GM23338 (cell line): ENCODE measurements around the gene SEMA6D. TPM values are rescaled to one million over a fixed set of nuclear protein-coding genes. Genes with fewer than 3 reads are reported as not detected.
A peak's percentile ranks its signal among the peaks of the same experiment; 100 is the strongest.

ENCODE experiments used
- ATAC-seq: fragments of 200-7000 bp; cut with Tn5 transposase; 3 replicates; pipeline ENCODE4 v1.9.1; 2020
- DNase-seq: peaks from one replicate; pipeline ENCODE4 v3.0.0-alpha.2; 2015; ENCODE audit warnings: low spot score
- H2AFZ ChIP-seq: fragments of 200-600 bp; sonication (generic); 2 replicates; pipeline ENCODE4 v1.8.0; 2016; ENCODE audit warnings: antibody characterized with exemption, mild to moderate bottlenecking, moderate library complexity
- H3F3A ChIP-seq: fragments of 200-600 bp; sonication (generic); replicated peaks from 2 replicates; pipeline ENCODE4 v1.8.0; 2017; ENCODE audit warnings: antibody characterized with exemption, mixed run types, low read depth
- H3K27ac ChIP-seq: fragments of 200-600 bp; sonication (generic); 2 replicates; pipeline ENCODE4 v1.6.1; 2016; ENCODE audit warnings: low read depth
- H3K27me3 ChIP-seq: fragments of 200-600 bp; sonication (generic); 2 replicates; pipeline ENCODE4 v1.8.0; 2016; ENCODE audit warnings: mild to moderate bottlenecking, mixed run types, moderate library complexity; ENCODE audit not compliant: insufficient read depth
- H3K36me3 ChIP-seq: fragments of 200-600 bp; sonication (generic); 2 replicates; pipeline ENCODE4 v1.8.0; 2016; ENCODE audit warnings: mild to moderate bottlenecking; ENCODE audit not compliant: insufficient read depth
- H3K4me1 ChIP-seq: fragments of 200-600 bp; sonication (generic); 2 replicates; pipeline ENCODE4 v1.8.0; 2016; ENCODE audit warnings: mild to moderate bottlenecking, moderate library complexity; ENCODE audit not compliant: insufficient read depth
- H3K4me2 ChIP-seq: fragments of 200-600 bp; sonication (generic); 2 replicates; pipeline ENCODE4 v1.7.1; 2017; ENCODE audit warnings: mixed run types
- H3K4me3 ChIP-seq: fragments of 200-600 bp; sonication (generic); 2 replicates; pipeline ENCODE4 v1.6.1; 2016; ENCODE audit warnings: mixed run types
- H3K79me2 ChIP-seq: fragments of 200-600 bp; sonication (generic); replicated peaks from 2 replicates; pipeline ENCODE4 v1.8.0; 2017; ENCODE audit warnings: mild to moderate bottlenecking; ENCODE audit not compliant: insufficient read depth
- H3K9me2 ChIP-seq: fragments of 200-600 bp; sonication (generic); 2 replicates; pipeline ENCODE4 v1.8.0; 2017; ENCODE audit not compliant: insufficient read depth
- H4K20me1 ChIP-seq: fragments of 200-600 bp; sonication (generic); replicated peaks from 2 replicates; pipeline ENCODE4 v1.8.0; 2017; ENCODE audit warnings: mild to moderate bottlenecking; ENCODE audit not compliant: insufficient read depth
- H3K27ac Mint-ChIP-seq: 2 replicates; pipeline ENCODE4 v1.8.0; 2020; ENCODE audit warnings: inconsistent platforms, mild to moderate bottlenecking, moderate library complexity, mixed read lengths
- H3K27me3 Mint-ChIP-seq: 3 replicates; pipeline ENCODE4 v1.8.0; 2022; ENCODE audit warnings: low read depth, mild to moderate bottlenecking, moderate library complexity, mixed read lengths, inconsistent platforms; ENCODE audit not compliant: insufficient read depth, poor library complexity
- H3K36me3 Mint-ChIP-seq: 3 replicates; pipeline ENCODE4 v1.8.0; 2021; ENCODE audit warnings: low read depth, mild to moderate bottlenecking, inconsistent platforms, moderate library complexity, mixed read lengths
- H3K4me1 Mint-ChIP-seq: 3 replicates; pipeline ENCODE4 v1.8.0; 2020; ENCODE audit warnings: mild to moderate bottlenecking, inconsistent platforms, mixed read lengths
- H3K4me3 Mint-ChIP-seq: 3 replicates; pipeline ENCODE4 v1.8.0; 2021; ENCODE audit warnings: moderate library complexity, mild to moderate bottlenecking, inconsistent platforms, mixed read lengths
- H3K9me3 Mint-ChIP-seq: 3 replicates; pipeline ENCODE4 v1.8.0; 2020; ENCODE audit warnings: moderate library complexity, mild to moderate bottlenecking, inconsistent platforms, mixed read lengths
- EZH2phosphoT487 ChIP-seq: fragments of 200-600 bp; sonication (generic); IDR thresholded peaks from one replicate; pipeline ENCODE4 v1.8.1; 2018; ENCODE audit warnings: antibody characterized with exemption; ENCODE audit not compliant: unreplicated experiment
- JUNB ChIP-seq: IDR thresholded peaks from one replicate; pipeline ENCODE4 v1.6.1; 2016; ENCODE audit warnings: antibody characterized with exemption; ENCODE audit not compliant: unreplicated experiment
- NANOG ChIP-seq: IDR thresholded peaks from 2 replicates; pipeline ENCODE4 v1.6.1; 2016; ENCODE audit warnings: antibody characterized with exemption, borderline replicate concordance
- POLR2AphosphoS5 ChIP-seq: IDR thresholded peaks from 2 replicates; pipeline ENCODE4 v1.6.1; 2016; ENCODE audit warnings: antibody characterized with exemption, low read depth
- STAT1 ChIP-seq: IDR thresholded peaks from one replicate; pipeline ENCODE4 v1.6.1; 2016; ENCODE audit warnings: antibody characterized with exemption; ENCODE audit not compliant: unreplicated experiment
- polyA plus RNA-seq: library from polyadenylated mRNA; unstranded; fragments of >200 nt; fragmentation: Nextera tagmentation; extraction: Ambion mirVana; gene quantifications from 2 replicates; pipeline ENCODE4 v1.2.1, GENCODE V29; 2016
- total RNA-seq: library from RNA; depleted of rRNA; stranded (reverse); fragments of >200 nt; shearing (Covaris generic); gene quantifications from 2 replicates; pipeline ENCODE4 v1.2.3, GENCODE V29; 2014
- TF ChIP-seq, protein P1 (sequence below): fragments of 250-450 bp; sonication (Bioruptor Pico); IDR thresholded peaks from 2 replicates; pipeline ENCODE4 v1.5.0; 2020; ENCODE audit warnings: mild to moderate bottlenecking, moderate library complexity
- TF ChIP-seq, protein P2 (sequence below): IDR thresholded peaks from 2 replicates; pipeline ENCODE4 v1.6.1; 2016; ENCODE audit warnings: antibody characterized with exemption

SEMA6D gene
- total and polyA plus RNA-seq, 2 experiments from 2014 or later = 0.37 to 0.97 TPM

GRCh38 chr15:47720555-47720954 is 3.2 kb downstream of the SEMA6D start:
- no peak overlapping the region for H3K27ac ChIP-seq
- no peak overlapping the region for H3K27ac Mint-ChIP-seq
- H3K36me3 Mint-ChIP-seq = no peaks in the 10 kb centered on the region
- H3K4me3 ChIP-seq = peak overlapping the region; percentile 17; the same call in 1 of the 2 replicates
- H2AFZ ChIP-seq = no peak overlapping the region
- no peaks in the 10 kb centered on the region for H3K79me2 ChIP-seq
- H3K27me3 Mint-ChIP-seq = peaks cover 38% of the 10 kb centered on the region
- no peak overlapping the region for H3K4me3 Mint-ChIP-seq
- no peak for TF ChIP-seq JUNB
- TF ChIP-seq POLR2AphosphoS5 = no peak
- TF ChIP-seq, protein P1, sequence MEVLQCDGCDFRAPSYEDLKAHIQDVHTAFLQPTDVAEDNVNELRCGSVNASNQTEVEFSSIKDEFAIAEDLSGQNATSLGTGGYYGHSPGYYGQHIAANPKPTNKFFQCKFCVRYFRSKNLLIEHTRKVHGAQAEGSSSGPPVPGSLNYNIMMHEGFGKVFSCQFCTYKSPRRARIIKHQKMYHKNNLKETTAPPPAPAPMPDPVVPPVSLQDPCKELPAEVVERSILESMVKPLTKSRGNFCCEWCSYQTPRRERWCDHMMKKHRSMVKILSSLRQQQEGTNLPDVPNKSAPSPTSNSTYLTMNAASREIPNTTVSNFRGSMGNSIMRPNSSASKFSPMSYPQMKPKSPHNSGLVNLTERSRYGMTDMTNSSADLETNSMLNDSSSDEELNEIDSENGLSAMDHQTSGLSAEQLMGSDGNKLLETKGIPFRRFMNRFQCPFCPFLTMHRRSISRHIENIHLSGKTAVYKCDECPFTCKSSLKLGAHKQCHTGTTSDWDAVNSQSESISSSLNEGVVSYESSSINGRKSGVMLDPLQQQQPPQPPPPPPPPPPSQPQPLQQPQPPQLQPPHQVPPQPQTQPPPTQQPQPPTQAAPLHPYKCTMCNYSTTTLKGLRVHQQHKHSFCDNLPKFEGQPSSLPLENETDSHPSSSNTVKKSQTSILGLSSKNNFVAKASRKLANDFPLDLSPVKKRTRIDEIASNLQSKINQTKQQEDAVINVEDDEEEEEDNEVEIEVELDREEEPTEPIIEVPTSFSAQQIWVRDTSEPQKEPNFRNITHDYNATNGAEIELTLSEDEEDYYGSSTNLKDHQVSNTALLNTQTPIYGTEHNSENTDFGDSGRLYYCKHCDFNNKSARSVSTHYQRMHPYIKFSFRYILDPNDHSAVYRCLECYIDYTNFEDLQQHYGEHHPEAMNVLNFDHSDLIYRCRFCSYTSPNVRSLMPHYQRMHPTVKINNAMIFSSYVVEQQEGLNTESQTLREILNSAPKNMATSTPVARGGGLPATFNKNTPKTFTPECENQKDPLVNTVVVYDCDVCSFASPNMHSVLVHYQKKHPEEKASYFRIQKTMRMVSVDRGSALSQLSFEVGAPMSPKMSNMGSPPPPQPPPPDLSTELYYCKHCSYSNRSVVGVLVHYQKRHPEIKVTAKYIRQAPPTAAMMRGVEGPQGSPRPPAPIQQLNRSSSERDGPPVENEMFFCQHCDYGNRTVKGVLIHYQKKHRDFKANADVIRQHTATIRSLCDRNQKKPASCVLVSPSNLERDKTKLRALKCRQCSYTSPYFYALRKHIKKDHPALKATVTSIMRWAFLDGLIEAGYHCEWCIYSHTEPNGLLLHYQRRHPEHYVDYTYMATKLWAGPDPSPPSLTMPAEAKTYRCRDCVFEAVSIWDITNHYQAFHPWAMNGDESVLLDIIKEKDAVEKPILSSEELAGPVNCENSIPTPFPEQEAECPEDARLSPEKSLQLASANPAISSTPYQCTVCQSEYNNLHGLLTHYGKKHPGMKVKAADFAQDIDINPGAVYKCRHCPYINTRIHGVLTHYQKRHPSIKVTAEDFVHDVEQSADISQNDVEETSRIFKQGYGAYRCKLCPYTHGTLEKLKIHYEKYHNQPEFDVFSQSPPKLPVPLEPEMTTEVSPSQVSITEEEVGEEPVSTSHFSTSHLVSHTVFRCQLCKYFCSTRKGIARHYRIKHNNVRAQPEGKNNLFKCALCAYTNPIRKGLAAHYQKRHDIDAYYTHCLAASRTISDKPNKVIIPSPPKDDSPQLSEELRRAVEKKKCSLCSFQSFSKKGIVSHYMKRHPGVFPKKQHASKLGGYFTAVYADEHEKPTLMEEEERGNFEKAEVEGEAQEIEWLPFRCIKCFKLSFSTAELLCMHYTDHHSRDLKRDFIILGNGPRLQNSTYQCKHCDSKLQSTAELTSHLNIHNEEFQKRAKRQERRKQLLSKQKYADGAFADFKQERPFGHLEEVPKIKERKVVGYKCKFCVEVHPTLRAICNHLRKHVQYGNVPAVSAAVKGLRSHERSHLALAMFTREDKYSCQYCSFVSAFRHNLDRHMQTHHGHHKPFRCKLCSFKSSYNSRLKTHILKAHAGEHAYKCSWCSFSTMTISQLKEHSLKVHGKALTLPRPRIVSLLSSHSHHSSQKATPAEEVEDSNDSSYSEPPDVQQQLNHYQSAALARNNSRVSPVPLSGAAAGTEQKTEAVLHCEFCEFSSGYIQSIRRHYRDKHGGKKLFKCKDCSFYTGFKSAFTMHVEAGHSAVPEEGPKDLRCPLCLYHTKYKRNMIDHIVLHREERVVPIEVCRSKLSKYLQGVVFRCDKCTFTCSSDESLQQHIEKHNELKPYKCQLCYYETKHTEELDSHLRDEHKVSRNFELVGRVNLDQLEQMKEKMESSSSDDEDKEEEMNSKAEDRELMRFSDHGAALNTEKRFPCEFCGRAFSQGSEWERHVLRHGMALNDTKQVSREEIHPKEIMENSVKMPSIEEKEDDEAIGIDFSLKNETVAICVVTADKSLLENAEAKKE = no peak
- TF ChIP-seq EZH2phosphoT487 = no peak
- TF ChIP-seq, protein P2, sequence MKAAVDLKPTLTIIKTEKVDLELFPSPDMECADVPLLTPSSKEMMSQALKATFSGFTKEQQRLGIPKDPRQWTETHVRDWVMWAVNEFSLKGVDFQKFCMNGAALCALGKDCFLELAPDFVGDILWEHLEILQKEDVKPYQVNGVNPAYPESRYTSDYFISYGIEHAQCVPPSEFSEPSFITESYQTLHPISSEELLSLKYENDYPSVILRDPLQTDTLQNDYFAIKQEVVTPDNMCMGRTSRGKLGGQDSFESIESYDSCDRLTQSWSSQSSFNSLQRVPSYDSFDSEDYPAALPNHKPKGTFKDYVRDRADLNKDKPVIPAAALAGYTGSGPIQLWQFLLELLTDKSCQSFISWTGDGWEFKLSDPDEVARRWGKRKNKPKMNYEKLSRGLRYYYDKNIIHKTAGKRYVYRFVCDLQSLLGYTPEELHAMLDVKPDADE = no peak
- TF ChIP-seq STAT1 = no peak
- TF ChIP-seq NANOG = no peak
- H3K9me2 ChIP-seq = no peaks in the 10 kb centered on the region
- H3K9me3 Mint-ChIP-seq = no peaks in the 10 kb centered on the region
- 0 out of 2 replicates have a peak, but pooled peaks cover 4% of the 10 kb centered on the region for H4K20me1 ChIP-seq
- peaks cover 35% of the 10 kb centered on the region for H3K4me1 Mint-ChIP-seq
- ATAC-seq (no peak), DNase-seq (no peak)
- H3F3A ChIP-seq = no peaks in the 10 kb centered on the region
- H3K4me2 ChIP-seq = peak overlapping the region; percentile 53; the same call in 1 of the 2 replicates
- H3K4me1 ChIP-seq = peaks cover 38% of the 10 kb centered on the region
- peaks cover 49% of the 10 kb centered on the region for H3K27me3 ChIP-seq
- H3K36me3 ChIP-seq = no peaks in the 10 kb centered on the region
